Activated B cell treated with CpG ODN at 0.5 μM for 24 hours (primary cell): Measurements from ENCODE around the gene MACROD2. TPM values are rescaled to one million over a fixed set of nuclear protein-coding genes. Genes with fewer than 3 reads are reported as not detected.

Experiments
- ATAC-seq: fragments of 200-7000 bp; cut with Tn5 transposase; one replicate; pipeline ENCODE4 v1.10.0; 2021; ENCODE audit warnings: low read depth, mild to moderate bottlenecking, moderate library complexity
- CTCF ChIA-PET: fragments of 350-600 bp; sonication (Branson Sonifier 250); formaldehyde crosslinking; loops from one replicate; lab custom pipeline; 2021; ENCODE audit warnings: antibody characterized with exemption; lab: Charles Lee
- POLR2A ChIA-PET: fragments of 350-600 bp; sonication (Branson Sonifier 250); formaldehyde crosslinking; loops from one replicate; lab custom pipeline; 2021; ENCODE audit warnings: antibody characterized with exemption; lab: Charles Lee
- DNase-seq: peaks from one replicate; pipeline ENCODE4 v3.0.0; 2022
- H3K27ac Mint-ChIP-seq: one replicate; pipeline ENCODE4 v1.8.0; 2020; ENCODE audit warnings: mixed read lengths
- H3K27me3 Mint-ChIP-seq: one replicate; pipeline ENCODE4 v1.8.0; 2021; ENCODE audit warnings: mixed read lengths
- H3K36me3 Mint-ChIP-seq: one replicate; pipeline ENCODE4 v1.8.0; 2021; ENCODE audit warnings: low read depth, mixed read lengths
- H3K4me1 Mint-ChIP-seq: one replicate; pipeline ENCODE4 v1.8.0; 2021; ENCODE audit warnings: mixed read lengths
- H3K4me3 Mint-ChIP-seq: one replicate; pipeline ENCODE4 v1.8.0; 2020; ENCODE audit warnings: mild to moderate bottlenecking, mixed read lengths
- H3K9me3 Mint-ChIP-seq: one replicate; pipeline ENCODE4 v1.8.0; 2020; ENCODE audit warnings: mixed read lengths
- CTCF ChIP-seq: fragments of 200-600 bp; IDR thresholded peaks from one replicate; pipeline ENCODE4 v1.8.0; 2022; ENCODE audit warnings: antibody characterized with exemption, mild to moderate bottlenecking
- intact Hi-C: fragments of 100-400 bp; cut with micrococcal nuclease; formaldehyde crosslinking; loops from one replicate; pipeline ENCODE4 v1.15.1; 2024
- total RNA-seq: library from RNA; stranded (reverse); gene quantifications from 2 replicates; pipeline ENCODE4 v1.2.3, GENCODE V29; 2022

MACROD2 gene
- total RNA-seq, 1 donor from 2014 or later: 55.1 TPM

- Mint-ChIP-seq H3K36me3 (no peaks in the 10 kb centered on the region), H3K27me3 (peaks cover 2% of the 10 kb centered on the region), H3K27ac (no peak overlapping the region), H3K4me1 (no peaks in the 10 kb centered on the region), H3K4me3 (no peak overlapping the region), H3K9me3 (peaks cover 8% of the 10 kb centered on the region)
- ChIA-PET CTCF (no interaction called here), POLR2A (no interaction called here)
- ATAC-seq: no peak
- TF ChIP-seq CTCF: no peak
- no peak for DNase-seq
- intact Hi-C loops: no loop called here
Observed at GRCh38 chr20:15154070-15154469, 1158.8 kb downstream of the MACROD2 start.

GRCh38 chr20:15155848-15156401, 1160.6 kb downstream of the MACROD2 start:
- H3K4me1 Mint-ChIP-seq: no peaks in the 10 kb centered on the region
- ChIA-PET POLR2A (no interaction called here), CTCF (no interaction called here)
- peaks cover 8% of the 10 kb centered on the region for H3K9me3 Mint-ChIP-seq
- no peak overlapping the region for H3K4me3 Mint-ChIP-seq
- ATAC-seq (no peak), DNase-seq (no peak)
- peaks cover 2% of the 10 kb centered on the region for H3K27me3 Mint-ChIP-seq
- no peak for TF ChIP-seq CTCF
- H3K36me3 Mint-ChIP-seq: no peaks in the 10 kb centered on the region
- H3K27ac Mint-ChIP-seq: no peak overlapping the region
- intact Hi-C loops: no loop called here

- Mint-ChIP-seq H3K27ac (no peak overlapping the region), H3K36me3 (no peaks in the 10 kb centered on the region), H3K9me3 (no peaks in the 10 kb centered on the region), H3K4me1 (peaks cover 12% of the 10 kb centered on the region), H3K4me3 (no peak overlapping the region), H3K27me3 (no peaks in the 10 kb centered on the region)
- ATAC-seq: no peak
- intact Hi-C loops: no loop called here
- no peak for DNase-seq
- ChIA-PET CTCF (no interaction called here), POLR2A (no interaction called here)
- no peak for TF ChIP-seq CTCF
Observed at GRCh38 chr20:15158533-15158932, 1163.2 kb downstream of the MACROD2 start.

GRCh38 chr20:15162079-15162647, 1166.8 kb downstream of the MACROD2 start:
- POLR2A ChIA-PET: no interaction called here
- H3K27ac Mint-ChIP-seq: no peak overlapping the region

GRCh38 chr20:15163632-15164031, 1168.3 kb downstream of the MACROD2 start:
- Mint-ChIP-seq H3K36me3 (no peaks in the 10 kb centered on the region), H3K27me3 (no peaks in the 10 kb centered on the region), H3K4me3 (no peak overlapping the region), H3K4me1 (peaks cover 12% of the 10 kb centered on the region), H3K9me3 (no peaks in the 10 kb centered on the region), H3K27ac (no peak overlapping the region)
- intact Hi-C loops: loop anchor here (2.0 kb wide), 1 partner anchor 31 kb away; no protein-coding TSS in a partner anchor
- POLR2A ChIA-PET: no interaction called here
- no peak for ATAC-seq
- CTCF ChIA-PET: no interaction called here
- TF ChIP-seq CTCF: no peak
- no peak for DNase-seq

More at GRCh38 chr20:15162079-15162647, 1166.8 kb downstream of the MACROD2 start:
- intact Hi-C loops: loop anchor here (2.0 kb wide), 1 partner anchor 33 kb away; no protein-coding TSS in a partner anchor
- ATAC-seq (peak; percentile 42), DNase-seq (no peak)
- CTCF ChIA-PET: no interaction called here
- no peak for TF ChIP-seq CTCF
- H3K4me1 Mint-ChIP-seq: peaks cover 12% of the 10 kb centered on the region
- H3K36me3 Mint-ChIP-seq: no peaks in the 10 kb centered on the region
- no peaks in the 10 kb centered on the region for H3K9me3 Mint-ChIP-seq
- peak overlapping the region; percentile 76 for H3K4me3 Mint-ChIP-seq
- no peaks in the 10 kb centered on the region for H3K27me3 Mint-ChIP-seq
